ENCODE data around the gene BICDL2. TPM values are rescaled to one million over a fixed set of nuclear protein-coding genes. Genes with fewer than 3 reads are reported as not detected.

Gene BICDL2
- total RNA-seq, 2 experiments from 2014 or later = 1.6 TPM

GRCh38 chr16:2986623-2987188 is 50.0 kb downstream of the BICDL2 start:
- H3K27me3 Mint-ChIP-seq = peaks cover 10% of the 10 kb centered on the region
- H3K9me3 Mint-ChIP-seq = no peaks in the 10 kb centered on the region
- ATAC-seq (ENCODE audit: low read depth) = no peak
- POLR2A ChIA-PET = no interaction called here
- no peak for DNase-seq
- peaks cover 4% of the 10 kb centered on the region for H3K4me1 Mint-ChIP-seq
- no peaks in the 10 kb centered on the region for H3K36me3 Mint-ChIP-seq
- H3K4me3 Mint-ChIP-seq = no peak overlapping the region
- no peak overlapping the region for H3K27ac Mint-ChIP-seq

- DNase-seq (no peak), ATAC-seq (ENCODE audit: low read depth) (no peak)
- no peak overlapping the region for H3K4me3 Mint-ChIP-seq
- no peaks in the 10 kb centered on the region for H3K9me3 Mint-ChIP-seq
- no peaks in the 10 kb centered on the region for H3K36me3 Mint-ChIP-seq
- peaks cover 10% of the 10 kb centered on the region for H3K27me3 Mint-ChIP-seq
- peaks cover 8% of the 10 kb centered on the region for H3K4me1 Mint-ChIP-seq
- H3K27ac Mint-ChIP-seq = no peak overlapping the region
- POLR2A ChIA-PET = no interaction called here
Observed at GRCh38 chr16:2985893-2986355, 50.8 kb downstream of the BICDL2 start.

GRCh38 chr16:2985462-2985861 is 51.3 kb downstream of the BICDL2 start:
- no peak overlapping the region for H3K4me3 Mint-ChIP-seq
- DNase-seq (no peak), ATAC-seq (ENCODE audit: low read depth) (no peak)
- no peaks in the 10 kb centered on the region for H3K36me3 Mint-ChIP-seq
- H3K27me3 Mint-ChIP-seq = peaks cover 10% of the 10 kb centered on the region
- POLR2A ChIA-PET = interaction anchor here (0.9 kb wide), 1 partner anchor 52 kb away, joined by 3 read pairs; no protein-coding TSS in a partner anchor
- H3K27ac Mint-ChIP-seq = no peak overlapping the region
- H3K9me3 Mint-ChIP-seq = no peaks in the 10 kb centered on the region
- peaks cover 8% of the 10 kb centered on the region for H3K4me1 Mint-ChIP-seq

- POLR2A ChIA-PET = interaction anchor here (4.1 kb wide), 1 partner anchor 13 kb away, joined by 46 read pairs; the partner anchor contains the start of gene PAQR4
- no peak overlapping the region for H3K27ac Mint-ChIP-seq
- H3K4me3 Mint-ChIP-seq = peak overlapping the region; percentile 55
- ATAC-seq (ENCODE audit: low read depth) = peak; percentile 32
- H3K4me1 Mint-ChIP-seq = peaks cover 10% of the 10 kb centered on the region
- H3K9me3 Mint-ChIP-seq = no peaks in the 10 kb centered on the region
- H3K36me3 Mint-ChIP-seq = no peaks in the 10 kb centered on the region
- H3K27me3 Mint-ChIP-seq = peaks cover 6% of the 10 kb centered on the region
- DNase-seq = peak; percentile 79
Observed at GRCh38 chr16:2983706-2984136, 53.0 kb downstream of the BICDL2 start.

- H3K27ac Mint-ChIP-seq = no peak overlapping the region
- no peak overlapping the region for H3K4me3 Mint-ChIP-seq
- H3K9me3 Mint-ChIP-seq = no peaks in the 10 kb centered on the region
- peaks cover 6% of the 10 kb centered on the region for H3K27me3 Mint-ChIP-seq
- ATAC-seq (ENCODE audit: low read depth) (no peak), DNase-seq (no peak)
- POLR2A ChIA-PET = interaction anchor here (0.7 to 4.1 kb wide), 4 partner anchors 12 to 45 kb away, joined by 3 to 46 read pairs (median 16); partner anchors contain the start of gene PAQR4
- no peaks in the 10 kb centered on the region for H3K36me3 Mint-ChIP-seq
- H3K4me1 Mint-ChIP-seq = peaks cover 16% of the 10 kb centered on the region
Observed at GRCh38 chr16:2982402-2982801, 54.3 kb downstream of the BICDL2 start.

DNA sequence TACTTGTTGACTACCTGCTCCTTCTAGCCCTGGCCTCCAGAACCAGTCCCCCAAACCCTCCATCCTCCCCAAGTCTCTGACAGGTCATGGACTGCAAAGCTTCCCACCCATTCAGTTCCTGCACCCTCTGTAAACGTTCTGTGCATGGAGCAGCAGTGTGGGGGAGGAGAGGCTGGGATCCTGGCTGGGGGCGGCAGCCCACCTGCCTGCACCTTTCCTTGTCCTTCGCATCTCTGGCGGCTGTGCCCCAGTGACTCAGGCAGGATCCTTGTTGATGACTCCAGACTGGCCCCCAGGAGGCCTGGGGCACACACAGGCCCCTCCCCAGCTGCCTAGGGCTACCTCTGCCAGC is 54.9 kb downstream of the BICDL2 start:
- peaks cover 6% of the 10 kb centered on the region for H3K27me3 Mint-ChIP-seq
- no peak for ATAC-seq (ENCODE audit: low read depth)

GRCh38 chr16:2981177-2981898 is 55.4 kb downstream of the BICDL2 start:
- no peaks in the 10 kb centered on the region for H3K9me3 Mint-ChIP-seq
- POLR2A ChIA-PET = interaction anchor here (0.6 to 4.1 kb wide), 17 partner anchors 10 to 177 kb away, joined by 3 to 46 read pairs (median 5); partner anchors contain the start of genes HCFC1R1, PAQR4 and THOC6
- H3K27me3 Mint-ChIP-seq = peaks cover 6% of the 10 kb centered on the region
- H3K4me1 Mint-ChIP-seq = peaks cover 18% of the 10 kb centered on the region
- H3K27ac Mint-ChIP-seq = peak overlapping the region; percentile 83
- no peaks in the 10 kb centered on the region for H3K36me3 Mint-ChIP-seq
- DNase-seq = no peak
- H3K4me3 Mint-ChIP-seq = peak overlapping the region; percentile 87
- ATAC-seq (ENCODE audit: low read depth) = no peak

More for the DNA sequence above, 54.9 kb downstream of the BICDL2 start:
- POLR2A ChIA-PET = interaction anchor here (2.1 to 4.1 kb wide), 5 partner anchors 11 to 52 kb away, joined by 4 to 46 read pairs (median 8); partner anchors contain the start of gene PAQR4
- peaks cover 18% of the 10 kb centered on the region for H3K4me1 Mint-ChIP-seq
- peak overlapping the region; percentile 49 for H3K27ac Mint-ChIP-seq
- H3K4me3 Mint-ChIP-seq = peak overlapping the region; percentile 87
- no peaks in the 10 kb centered on the region for H3K9me3 Mint-ChIP-seq
- no peak for DNase-seq
- no peaks in the 10 kb centered on the region for H3K36me3 Mint-ChIP-seq

DNA sequence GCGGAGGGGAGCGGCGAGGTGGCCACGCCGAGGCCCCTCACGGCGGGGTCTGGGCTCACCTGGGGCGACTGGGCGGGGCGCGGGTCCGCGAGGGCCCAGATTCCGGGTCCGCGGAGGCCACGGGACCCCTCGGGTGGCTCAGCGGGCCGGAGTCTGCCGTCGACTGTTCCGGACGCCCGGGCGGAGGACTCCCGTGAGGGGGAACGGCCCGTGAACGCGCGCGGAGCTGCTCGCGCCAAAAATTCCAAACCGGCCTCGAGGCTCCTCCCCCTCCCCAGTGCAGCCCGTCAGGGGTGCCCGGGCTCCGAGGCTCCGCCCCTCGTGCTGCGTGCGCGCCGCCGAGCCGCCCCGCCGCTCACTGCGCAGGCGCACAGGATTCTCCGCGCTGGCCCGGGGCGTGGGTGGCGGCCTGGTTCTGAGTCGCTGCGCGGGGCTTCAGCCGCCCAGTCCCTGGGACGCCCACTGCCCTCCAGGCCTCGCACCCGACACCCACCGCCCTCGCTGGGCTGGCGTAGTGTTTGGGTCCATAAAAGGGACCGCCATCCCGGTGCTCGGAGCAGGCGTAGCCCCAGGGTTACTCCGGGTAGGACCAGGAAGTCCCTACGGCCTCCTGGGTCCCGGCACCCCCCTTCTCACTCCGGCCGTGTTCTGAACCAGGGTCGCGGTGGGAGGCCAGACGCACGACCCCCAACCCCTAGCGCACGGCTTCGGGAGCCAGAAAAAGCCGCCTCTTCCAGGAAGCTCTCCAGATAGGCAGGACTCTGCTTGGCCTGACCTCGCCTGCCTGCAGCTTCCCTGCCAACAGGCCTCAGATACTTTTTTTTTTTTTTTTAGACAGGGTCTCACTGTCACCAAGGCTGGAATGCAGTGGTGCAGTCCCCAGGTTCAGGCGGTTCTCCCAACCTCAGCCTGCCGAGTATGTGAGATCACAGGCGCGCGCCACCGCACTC is 56.2 kb downstream of the BICDL2 start, which contains the start of gene PKMYT1:
Gene PKMYT1, minus strand, starts transcription at position 220 of the 950 bp plus-strand sequence. CDS start 789 bp downstream, outside the sequence.
- peak; percentile 99 for DNase-seq
- Mint-ChIP-seq H3K9me3 (no peaks in the 10 kb centered on the region), H3K27me3 (peaks cover 6% of the 10 kb centered on the region), H3K4me3 (peak within 1 kb of the TSS; percentile 92), H3K27ac (peak within 1 kb of the TSS; percentile 93), H3K36me3 (no peaks in the 10 kb centered on the region), H3K4me1 (peaks cover 18% of the 10 kb centered on the region)
- ATAC-seq (ENCODE audit: low read depth) = peak; percentile 91
- POLR2A ChIA-PET = interaction anchor here (0.6 to 4.1 kb wide), 25 partner anchors 10 to 228 kb away, joined by 3 to 46 read pairs (median 4); partner anchors contain the start of genes ELOB, FLYWCH1, FLYWCH2 and HCFC1R1

DNA sequence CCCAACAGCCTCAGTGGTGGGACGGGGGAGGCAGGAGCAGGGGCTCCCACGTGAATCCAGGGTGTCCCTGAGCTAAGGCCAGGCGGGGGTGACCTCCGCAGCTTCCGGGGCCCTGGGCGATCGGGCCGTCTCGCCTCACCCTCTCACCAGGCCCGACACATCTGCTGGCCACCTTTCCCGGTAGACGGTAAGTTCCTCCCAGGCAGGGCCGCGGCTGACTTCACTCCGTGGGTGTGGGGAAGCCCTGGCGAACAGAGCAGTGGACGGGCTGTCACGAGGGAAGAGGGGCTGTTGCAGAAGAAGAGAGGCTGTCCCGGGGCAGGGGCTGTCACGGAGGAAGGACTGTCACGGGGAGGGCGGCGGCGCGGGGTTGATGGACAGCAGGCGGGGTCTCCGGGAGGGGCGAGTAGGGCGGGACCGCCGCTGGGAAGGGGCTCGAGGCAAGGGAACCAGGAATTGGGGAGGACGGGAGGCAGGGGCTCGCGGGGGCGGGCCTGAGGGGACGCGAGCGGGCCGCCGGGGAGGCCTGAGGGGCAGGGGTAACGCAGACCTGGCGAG is 57.0 kb downstream of the BICDL2 start:
- H3K9me3 Mint-ChIP-seq = no peaks in the 10 kb centered on the region
- POLR2A ChIA-PET = interaction anchor here (0.6 to 4.1 kb wide), 15 partner anchors 9 to 203 kb away, joined by 3 to 46 read pairs (median 5); partner anchors contain the start of genes ELOB, FLYWCH1, HCFC1R1 and PAQR4
- H3K36me3 Mint-ChIP-seq = no peaks in the 10 kb centered on the region
- peaks cover 18% of the 10 kb centered on the region for H3K4me1 Mint-ChIP-seq
- ATAC-seq (ENCODE audit: low read depth) = peak; percentile 6
- H3K27me3 Mint-ChIP-seq = peaks cover 6% of the 10 kb centered on the region
- peak overlapping the region; percentile 92 for H3K4me3 Mint-ChIP-seq
- no peak for DNase-seq
- H3K27ac Mint-ChIP-seq = peak overlapping the region; percentile 93

Other genes starting within 250 kb of the BICDL2 start
- gene PRSS33, start 249.4 kb downstream of the BICDL2 start, total RNA-seq = under 1 TPM; 0.17 to 0.36 TPM
- gene PRSS41, start 238.5 kb downstream of the BICDL2 start, total RNA-seq = not detected
- gene PRSS21, start 219.7 kb downstream of the BICDL2 start, total RNA-seq = 1 to 10 TPM; 5.6 to 6.9 TPM
- 1 to 10 TPM; 6.7 to 8.1 TPM for gene ZG16B, start 206.6 kb downstream of the BICDL2 start, total RNA-seq
- gene PRSS22, start 178.8 kb downstream of the BICDL2 start, total RNA-seq = not detected
- 10 to 100 TPM; 21.0 to 21.2 TPM for gene FLYWCH2, start 153.7 kb downstream of the BICDL2 start, total RNA-seq
- 10 to 100 TPM; 65.5 to 69.7 TPM for gene FLYWCH1, start 125.0 kb downstream of the BICDL2 start, total RNA-seq
- under 1 TPM in 1 of 2 experiments, not detected in 1; 0.36 TPM for gene KREMEN2, start 72.7 kb downstream of the BICDL2 start, total RNA-seq
- gene PAQR4, start 67.6 kb downstream of the BICDL2 start, total RNA-seq = 10 to 100 TPM; 40.7 to 42.4 TPM
- gene PKMYT1, start 56.5 kb downstream of the BICDL2 start, total RNA-seq = 100 to 1,000 TPM; 106 to 116 TPM
- not detected for gene CLDN9, start 24.0 kb downstream of the BICDL2 start, total RNA-seq
- gene CLDN6, start 18.8 kb downstream of the BICDL2 start, total RNA-seq = not detected
- 1 to 10 TPM; 2.9 TPM for gene TNFRSF12A, start 16.6 kb downstream of the BICDL2 start, total RNA-seq
- gene HCFC1R1, start 13.0 kb downstream of the BICDL2 start, total RNA-seq = 10 to 100 TPM; 38.1 to 42.6 TPM
- gene THOC6, start 12.9 kb downstream of the BICDL2 start, total RNA-seq = 10 to 100 TPM; 36.3 to 36.9 TPM
- 10 to 100 TPM; 49.3 to 60.4 TPM for gene MMP25, start 9.6 kb upstream of the BICDL2 start, total RNA-seq
- 1,000 to 10,000 TPM; 2,319 to 2,425 TPM for gene IL32, start 28.7 kb upstream of the BICDL2 start, total RNA-seq
- under 1 TPM; 0.37 to 0.39 TPM for gene ZSCAN10, start 62.4 kb upstream of the BICDL2 start, total RNA-seq
- gene ZNF205, start 75.6 kb upstream of the BICDL2 start, total RNA-seq = not detected
- gene ZNF213, start 98.1 kb upstream of the BICDL2 start, total RNA-seq = 10 to 100 TPM; 12.9 to 13.3 TPM
- gene OR1F1, start 151.3 kb upstream of the BICDL2 start, total RNA-seq = not detected
- 10 to 100 TPM; 16.5 to 19.5 TPM for gene ZNF200, start 198.2 kb upstream of the BICDL2 start, total RNA-seq
- gene MEFV, start 219.7 kb upstream of the BICDL2 start, total RNA-seq = under 1 TPM; 0.23 to 0.39 TPM
- gene ZNF263, start 246.5 kb upstream of the BICDL2 start, total RNA-seq = 10 to 100 TPM; 34.7 to 36.7 TPM

All from activated naive CD8-positive, alpha-beta T cell treated with anti-CD3 and anti-CD28 coated beads, Interleukin-2, amount 10 ng/mL, durations not matched to agents 7 days and 5 days (primary cell).